Esophagus muscularis mucosa (tissue), 4 donors: Measurements from ENCODE around the gene TPRX2. TPM values are rescaled to one million over a fixed set of nuclear protein-coding genes. Genes with fewer than 3 reads are reported as not detected.

Experiments
- DNase-seq: peaks from one replicate; pipeline ENCODE4 v3.0.0-alpha.2; 2017; ENCODE audit errors: extremely low spot score
- H3K27ac ChIP-seq, 4 donors: fragments of 200-600 bp; sonication (generic); replicated peaks in 1 of 4; 1 replicate in 3 of 4; 2 replicates in 1 of 4; pipeline ENCODE4 v1.5.1; 2016 to 2019; ENCODE audit warnings: mild to moderate bottlenecking in 1 of 4
- H3K27me3 ChIP-seq, 4 donors: fragments of 200-600 bp; sonication (generic); one replicate each; pipeline versions ENCODE4 v1.5.1 to v1.6.0; 2016 to 2019
- H3K36me3 ChIP-seq, 4 donors: fragments of 200-600 bp; sonication (generic); one replicate each; pipeline ENCODE4 v1.5.1; 2016 to 2019
- H3K4me1 ChIP-seq, 4 donors: fragments of 200-600 bp; sonication (generic); one replicate each; pipeline ENCODE4 v1.5.1; 2016 to 2019
- H3K4me3 ChIP-seq, 4 donors: fragments of 200-600 bp; sonication (generic); 1 replicate in 2 of 4; 2 replicates in 2 of 4; pipeline ENCODE4 v1.5.1; 2016 to 2019; ENCODE audit warnings: mild to moderate bottlenecking in 4 of 4, moderate library complexity in 1 of 4
- H3K9me3 ChIP-seq, 4 donors: fragments of 200-600 bp; sonication (generic); 1 replicate in 3 of 4; 2 replicates in 1 of 4; pipeline ENCODE4 v1.5.1; 2016 to 2019
- EP300 ChIP-seq: sonication (generic); formaldehyde crosslinking; IDR thresholded peaks from one replicate; pipeline ENCODE4 v1.6.1; 2017; ENCODE audit warnings: antibody characterized with exemption
- POLR2A ChIP-seq: fragments of 450-650 bp; IDR thresholded peaks from one replicate; pipeline ENCODE4 v1.6.1; 2017; ENCODE audit warnings: antibody characterized with exemption, moderate library complexity, mild to moderate bottlenecking, low read depth
- POLR2AphosphoS5 ChIP-seq, 2 donors: sonication (generic); formaldehyde crosslinking; IDR thresholded peaks; one replicate each; pipeline ENCODE4 v1.6.1; 2017; ENCODE audit warnings: antibody characterized with exemption in 2 of 2
- WGBS: methylation state at CpG from one replicate; pipeline ENCODE4 v1.1.5; 2018; 5-methylcytosine and 5-hydroxymethylcytosine counted together
- intact Hi-C: fragments of 100-400 bp; cut with DNase I; formaldehyde crosslinking; loops from one replicate; pipeline ENCODE4 v1.15.1; 2023
- total RNA-seq, 4 donors: library from RNA; depleted of rRNA; stranded (reverse); fragments of >200 nt; gene quantifications; one replicate each; pipeline versions ENCODE4 v1.1.0 to v1.2.1, GENCODE V29; 2016
- TF ChIP-seq, protein P1 (sequence below), 3 experiments: fragments of 200-600 bp in 2 of 3; fragments of 450-650 bp in 1 of 3; sonication (generic) in 2 of 3; IDR thresholded peaks; one replicate each; pipeline ENCODE4 v1.5.1; 2017 to 2019; ENCODE audit warnings: antibody characterized with exemption in 3 of 3, mild to moderate bottlenecking in 2 of 3, moderate library complexity in 1 of 3

Gene TPRX2
- total RNA-seq, 4 donors from 2014 or later: not detected

DNA sequence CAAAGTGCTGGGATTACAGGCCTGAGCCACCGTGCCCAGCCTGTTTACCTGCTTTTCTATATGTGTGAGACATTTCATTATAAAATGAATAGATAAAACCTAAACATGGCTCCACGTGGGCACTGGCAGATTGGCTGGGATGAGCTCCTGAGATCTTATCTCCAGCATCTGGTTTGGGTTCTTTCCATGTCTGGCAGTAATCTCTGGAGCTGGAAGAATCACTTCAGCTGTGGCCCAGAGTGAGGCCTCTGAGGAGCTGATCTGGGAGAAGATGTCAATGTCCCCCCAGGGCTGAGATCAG, 32.5 kb downstream of the TPRX2 start:
- no peak overlapping the region for H3K4me3 ChIP-seq
- H3K36me3 ChIP-seq: no peaks in the 10 kb centered on the region
- H3K27ac ChIP-seq: no peak overlapping the region
- intact Hi-C loops: no loop called here
- H3K9me3 ChIP-seq: peaks cover 0 to 11% (median 6%) of the 10 kb centered on the region in 4 donors
- H3K27me3 ChIP-seq: peaks cover 0 to 4% (median 0%) of the 10 kb centered on the region in 4 donors
- H3K4me1 ChIP-seq: no peaks in the 10 kb centered on the region
- TF ChIP-seq POLR2AphosphoS5 (IDR thresholded peaks at IDR 0.05) (no peak), EP300 (no peak), POLR2A (no peak)
- TF ChIP-seq, protein P1, sequence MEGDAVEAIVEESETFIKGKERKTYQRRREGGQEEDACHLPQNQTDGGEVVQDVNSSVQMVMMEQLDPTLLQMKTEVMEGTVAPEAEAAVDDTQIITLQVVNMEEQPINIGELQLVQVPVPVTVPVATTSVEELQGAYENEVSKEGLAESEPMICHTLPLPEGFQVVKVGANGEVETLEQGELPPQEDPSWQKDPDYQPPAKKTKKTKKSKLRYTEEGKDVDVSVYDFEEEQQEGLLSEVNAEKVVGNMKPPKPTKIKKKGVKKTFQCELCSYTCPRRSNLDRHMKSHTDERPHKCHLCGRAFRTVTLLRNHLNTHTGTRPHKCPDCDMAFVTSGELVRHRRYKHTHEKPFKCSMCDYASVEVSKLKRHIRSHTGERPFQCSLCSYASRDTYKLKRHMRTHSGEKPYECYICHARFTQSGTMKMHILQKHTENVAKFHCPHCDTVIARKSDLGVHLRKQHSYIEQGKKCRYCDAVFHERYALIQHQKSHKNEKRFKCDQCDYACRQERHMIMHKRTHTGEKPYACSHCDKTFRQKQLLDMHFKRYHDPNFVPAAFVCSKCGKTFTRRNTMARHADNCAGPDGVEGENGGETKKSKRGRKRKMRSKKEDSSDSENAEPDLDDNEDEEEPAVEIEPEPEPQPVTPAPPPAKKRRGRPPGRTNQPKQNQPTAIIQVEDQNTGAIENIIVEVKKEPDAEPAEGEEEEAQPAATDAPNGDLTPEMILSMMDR (IDR thresholded peaks at IDR 0.05): no peak
- 65% methylated on average over 2 of the region's 2 CpGs for WGBS
- DNase-seq: no peak

DNA sequence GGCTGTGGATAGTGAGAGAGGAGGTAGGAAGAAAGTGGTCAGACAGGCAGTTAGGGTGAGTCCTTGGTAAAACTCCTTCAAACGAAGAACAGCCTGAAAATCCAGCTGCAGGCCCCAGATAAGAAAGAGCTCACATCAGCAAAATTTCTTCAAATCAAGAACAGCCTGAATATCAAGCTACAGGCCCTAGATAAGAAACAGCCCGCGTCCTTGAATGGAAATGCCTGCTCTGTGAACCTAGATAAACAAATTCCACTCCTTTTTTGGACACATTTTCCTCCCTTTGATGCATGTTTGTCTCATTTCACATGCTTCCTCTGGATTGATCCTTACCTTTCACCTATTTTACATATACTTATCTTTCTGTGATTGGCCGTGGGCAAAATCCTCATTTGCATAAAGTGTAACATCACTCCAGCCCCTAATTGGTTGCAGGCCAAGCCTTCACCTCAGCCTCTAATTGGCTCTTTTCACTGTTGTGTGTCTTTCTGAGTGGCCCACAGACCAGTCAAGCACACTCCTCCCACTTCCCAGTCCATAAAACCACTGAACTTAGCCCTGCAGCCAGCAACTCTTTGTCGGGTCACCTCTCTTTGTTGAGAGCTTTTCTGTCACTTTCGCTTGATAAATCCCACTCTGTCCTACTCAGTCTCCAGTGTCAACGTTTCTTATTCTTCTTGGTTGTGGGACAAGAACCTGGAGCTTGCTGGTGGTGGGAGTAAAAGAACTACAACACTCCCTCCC, 33.1 kb downstream of the TPRX2 start:
- intact Hi-C loops: no loop called here
- H3K4me1 ChIP-seq: no peaks in the 10 kb centered on the region
- peaks cover 0 to 14% (median 8%) of the 10 kb centered on the region in 4 donors for H3K9me3 ChIP-seq
- peaks cover 0 to 4% (median 0%) of the 10 kb centered on the region in 4 donors for H3K27me3 ChIP-seq
- H3K4me3 ChIP-seq: no peak overlapping the region
- TF ChIP-seq POLR2AphosphoS5 (IDR thresholded peaks at IDR 0.05) (no peak), EP300 (no peak), POLR2A (no peak)
- TF ChIP-seq, protein P1 (IDR thresholded peaks at IDR 0.05): no peak
- no peak for DNase-seq
- H3K27ac ChIP-seq: no peak overlapping the region
- H3K36me3 ChIP-seq: no peaks in the 10 kb centered on the region
- WGBS: 59% methylated on average over 7 of the region's 7 CpGs

DNA sequence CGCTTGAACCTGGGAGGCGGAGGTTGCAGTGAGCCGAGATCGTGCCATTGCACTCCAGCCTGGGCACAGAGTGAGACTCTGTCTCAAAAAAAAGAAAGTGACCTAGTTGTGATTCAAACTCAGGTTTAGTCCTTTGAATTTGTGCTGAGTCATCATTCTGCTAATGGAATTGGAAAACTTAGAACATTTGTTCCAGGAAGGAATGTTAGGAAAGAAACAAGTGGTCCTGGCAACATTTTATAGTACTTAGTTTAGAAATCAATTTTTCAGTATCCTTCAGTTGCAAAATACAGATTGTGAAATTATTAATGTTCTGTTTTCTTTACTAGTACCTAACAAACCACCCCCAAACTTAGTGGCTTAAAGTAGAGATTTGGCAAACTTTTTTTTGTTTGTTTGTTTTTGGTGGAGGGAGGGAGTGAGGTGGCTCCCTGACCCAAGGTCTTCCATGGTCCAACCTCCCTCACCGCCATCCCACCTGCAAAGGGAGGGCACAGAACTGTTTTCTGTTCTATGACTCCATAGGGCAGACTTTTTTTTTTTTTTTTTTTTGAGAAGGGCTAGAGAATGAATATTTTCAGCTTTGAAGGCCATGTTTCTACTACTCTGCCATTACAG, 36.2 kb downstream of the TPRX2 start:
- no peaks in the 10 kb centered on the region for H3K4me1 ChIP-seq
- intact Hi-C loops: no loop called here
- H3K4me3 ChIP-seq: no peak overlapping the region
- H3K27me3 ChIP-seq: peaks cover 0 to 19% (median 0%) of the 10 kb centered on the region in 4 donors
- 93% methylated on average over 5 of the region's 5 CpGs for WGBS
- TF ChIP-seq EP300: no peak
- TF ChIP-seq, protein P1 (IDR thresholded peaks at IDR 0.05): no peak
- no peak for TF ChIP-seq POLR2AphosphoS5 (IDR thresholded peaks at IDR 0.05)
- no peak for TF ChIP-seq POLR2A
- no peak overlapping the region for H3K27ac ChIP-seq
- DNase-seq: no peak
- no peaks in the 10 kb centered on the region for H3K36me3 ChIP-seq
- H3K9me3 ChIP-seq: peaks cover 0 to 14% (median 8%) of the 10 kb centered on the region in 4 donors

DNA sequence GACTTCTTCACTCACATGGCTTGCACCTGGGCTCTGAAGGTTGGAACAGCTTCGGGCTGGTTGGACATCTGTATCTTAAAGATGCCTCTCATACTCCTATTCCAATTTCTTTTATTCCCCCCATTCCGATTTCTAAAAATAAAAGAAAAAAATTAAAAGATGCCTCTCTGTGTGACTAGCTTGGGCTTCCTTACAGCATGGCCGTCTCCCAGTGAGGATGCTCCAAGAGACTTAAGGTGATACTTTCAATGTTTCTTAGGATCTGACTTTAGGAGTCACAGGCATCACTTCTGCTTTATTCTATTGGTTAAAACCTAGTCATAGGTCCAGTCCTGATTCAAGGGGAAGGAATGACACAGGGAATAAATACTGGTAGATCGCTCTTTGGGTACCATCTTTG, 37.0 kb downstream of the TPRX2 start:
- H3K4me3 ChIP-seq: no peak overlapping the region
- H3K27me3 ChIP-seq: peaks cover 0 to 19% (median 0%) of the 10 kb centered on the region in 4 donors
- 95% methylated on average over 4 of the region's 4 CpGs for WGBS
- H3K27ac ChIP-seq: no peak overlapping the region
- no peak for DNase-seq
- H3K9me3 ChIP-seq: peaks cover 0 to 14% (median 8%) of the 10 kb centered on the region in 4 donors
- H3K4me1 ChIP-seq: no peaks in the 10 kb centered on the region
- TF ChIP-seq POLR2AphosphoS5 (IDR thresholded peaks at IDR 0.05) (no peak), EP300 (no peak), POLR2A (no peak)
- TF ChIP-seq, protein P1 (IDR thresholded peaks at IDR 0.05): no peak
- intact Hi-C loops: no loop called here
- no peaks in the 10 kb centered on the region for H3K36me3 ChIP-seq
